HCT116 (cell line): Measurements from ENCODE around the gene IDUA. TPM values are rescaled to one million over a fixed set of nuclear protein-coding genes. Genes with fewer than 3 reads are reported as not detected.
A peak's percentile ranks its signal among the peaks of the same experiment; 100 is the strongest.
"Not testable (repeated sequence)": the region's sequence is repeated elsewhere in the genome, so short reads cannot be mapped to it uniquely, and the experiment has no call there.

Experiments
- ATAC-seq: fragments of 200-7000 bp; cut with Tn5 transposase; 2 replicates; pipeline ENCODE4 v1.9.1; 2020; ENCODE audit warnings: mild to moderate bottlenecking, moderate library complexity
- BruUV-seq: library from RNA; stranded (reverse); fragments of 400-500 nt; replicated peaks from 2 replicates; lab custom pipeline; 2021; lab: Mats Ljungman, UMichigan
- CTCF ChIA-PET: fragments of 300-600 bp; sonication (Branson Sonifier 250); formaldehyde crosslinking; loops from one replicate; lab custom pipeline; 2021; ENCODE audit warnings: antibody characterized with exemption; lab: Charles Lee
- POLR2A ChIA-PET: fragments of 300-600, 350-600 bp; sonication (Branson Sonifier 250); formaldehyde crosslinking; loops from one replicate; lab custom pipeline; 2021; ENCODE audit warnings: antibody characterized with exemption; lab: Charles Lee
- RAD21 ChIA-PET, 2 experiments: fragments of 300-600 bp; sonication (Branson Sonifier 250); formaldehyde crosslinking; loops; one replicate each; lab custom pipeline; 2023; ENCODE audit warnings: low total read pairs in 2 of 2; ENCODE audit not compliant: uncharacterized antibody in 2 of 2, unreplicated experiment in 2 of 2, low non-redundant PET in 1 of 2; lab: Charles Lee
- DNase-seq: peaks from one replicate; pipeline ENCODE4 v3.0.0-alpha.2; 2010; ENCODE audit warnings: low read depth, low spot score
- H2AFZ ChIP-seq: fragments of 200-600 bp; shearing (Covaris generic), sonication (generic); 2 replicates; pipeline ENCODE4 v1.6.1; 2017; ENCODE audit warnings: low read depth, mixed run types, mixed read lengths, antibody characterized with exemption, low read length; ENCODE audit not compliant: poor library complexity, severe bottlenecking
- H3K27ac ChIP-seq: 2 replicates; pipeline ENCODE4 v1.5.1; 2012; ENCODE audit warnings: low read depth, low read length
- H3K27me3 ChIP-seq: fragments of 200-600 bp; sonication (generic); 2 replicates; pipeline ENCODE4 v1.6.1; 2016; ENCODE audit warnings: mixed run types, low read length, mixed read lengths; ENCODE audit not compliant: insufficient read depth
- H3K36me3 ChIP-seq, 2 experiments: fragments of 200-500 bp in 1 of 2; fragments of 200-600 bp in 1 of 2; sonication (Bioruptor generic) in 1 of 2; sonication (generic) in 1 of 2; 2 replicates each; pipeline versions ENCODE4 v1.5.1 to v1.6.1; 2014 to 2016; ENCODE audit warnings: low read length in 2 of 2, inconsistent platforms in 1 of 2, mixed read lengths in 1 of 2, mixed run types in 1 of 2; ENCODE audit not compliant: insufficient read depth in 2 of 2, control insufficient read depth in 1 of 2
- H3K4me1 ChIP-seq, 2 experiments: fragments of 200-600 bp in 1 of 2; sonication (generic) in 1 of 2; 2 replicates each; pipeline versions ENCODE4 v1.5.1 to v1.6.1; 2012 to 2017; ENCODE audit warnings: low read length in 2 of 2, inconsistent platforms in 1 of 2, mild to moderate bottlenecking in 1 of 2, mixed read lengths in 1 of 2, mixed run types in 1 of 2, moderate library complexity in 1 of 2; ENCODE audit not compliant: insufficient read depth in 2 of 2, control insufficient read depth in 1 of 2
- H3K4me2 ChIP-seq: fragments of 200-600 bp; sonication (generic); 2 replicates; pipeline ENCODE4 v1.6.1; 2017; ENCODE audit warnings: mixed run types, low read length, mixed read lengths
- H3K4me3 ChIP-seq, 2 experiments: fragments of 200-600 bp in 1 of 2; sonication (generic) in 1 of 2; replicated peaks in 1 of 2; 2 replicates each; pipeline ENCODE4 v1.5.1; 2011 to 2016; ENCODE audit warnings: low read length in 2 of 2, control low read depth in 1 of 2, low read depth in 1 of 2, mild to moderate bottlenecking in 1 of 2, mixed read lengths in 1 of 2, mixed run types in 1 of 2
- H3K79me2 ChIP-seq: fragments of 200-600 bp; sonication (generic); 2 replicates; pipeline ENCODE4 v1.6.1; 2017; ENCODE audit warnings: mild to moderate bottlenecking, mixed run types, low read length, moderate library complexity, mixed read lengths; ENCODE audit not compliant: insufficient read depth
- H3K9ac ChIP-seq: fragments of 200-600 bp; sonication (generic); 2 replicates; pipeline ENCODE4 v1.6.1; 2016; ENCODE audit warnings: low read length, mixed read lengths
- H3K9me2 ChIP-seq: fragments of 200-600 bp; sonication (generic), shearing (Covaris generic); 2 replicates; pipeline ENCODE4 v1.6.1; 2017; ENCODE audit warnings: mixed run types, mild to moderate bottlenecking, moderate library complexity; ENCODE audit not compliant: insufficient read depth
- H3K9me3 ChIP-seq, 2 experiments: fragments of 200-500 bp in 1 of 2; fragments of 200-600 bp in 1 of 2; sonication (Bioruptor generic) in 1 of 2; sonication (generic) in 1 of 2; 2 replicates each; pipeline ENCODE4 v1.6.1; 2014 to 2017; ENCODE audit warnings: low read length in 2 of 2, mixed read lengths in 2 of 2, inconsistent platforms in 1 of 2, low read depth in 1 of 2, mild to moderate bottlenecking in 1 of 2, mixed run types in 1 of 2, moderate library complexity in 1 of 2; ENCODE audit not compliant: control insufficient read depth in 1 of 2, insufficient read depth in 1 of 2
- H4K20me1 ChIP-seq: fragments of 200-600 bp; sonication (generic), shearing (Covaris generic); 2 replicates; pipeline ENCODE4 v1.6.1; 2017; ENCODE audit warnings: mixed run types, mild to moderate bottlenecking, moderate library complexity; ENCODE audit not compliant: insufficient read depth
- REST ChIP-seq: IDR thresholded peaks from 2 replicates; pipeline ENCODE4 v1.6.1; 2012; ENCODE audit warnings: low read depth
- TCF7L2 ChIP-seq: IDR thresholded peaks from 2 replicates; pipeline ENCODE4 v1.7.0; 2011; ENCODE audit warnings: borderline replicate concordance, inconsistent platforms; ENCODE audit not compliant: insufficient read depth, insufficient read length; ENCODE audit errors: extremely low read depth
- intact Hi-C: fragments of 100-400 bp; cut with micrococcal nuclease; formaldehyde crosslinking; loops from 2 replicates; pipeline ENCODE4 v1.10.0; 2022
- total RNA-seq: library from RNA; stranded (reverse); gene quantifications from one replicate; pipeline ENCODE4 v1.2.1, GENCODE V29; 2021; ENCODE audit not compliant: unreplicated experiment
- TF ChIP-seq, protein P1 (sequence below): IDR thresholded peaks from 2 replicates; pipeline ENCODE4 v1.6.1; 2012

Gene IDUA
- total RNA-seq, 1 experiment from 2014 or later = 28.2 TPM

DNA sequence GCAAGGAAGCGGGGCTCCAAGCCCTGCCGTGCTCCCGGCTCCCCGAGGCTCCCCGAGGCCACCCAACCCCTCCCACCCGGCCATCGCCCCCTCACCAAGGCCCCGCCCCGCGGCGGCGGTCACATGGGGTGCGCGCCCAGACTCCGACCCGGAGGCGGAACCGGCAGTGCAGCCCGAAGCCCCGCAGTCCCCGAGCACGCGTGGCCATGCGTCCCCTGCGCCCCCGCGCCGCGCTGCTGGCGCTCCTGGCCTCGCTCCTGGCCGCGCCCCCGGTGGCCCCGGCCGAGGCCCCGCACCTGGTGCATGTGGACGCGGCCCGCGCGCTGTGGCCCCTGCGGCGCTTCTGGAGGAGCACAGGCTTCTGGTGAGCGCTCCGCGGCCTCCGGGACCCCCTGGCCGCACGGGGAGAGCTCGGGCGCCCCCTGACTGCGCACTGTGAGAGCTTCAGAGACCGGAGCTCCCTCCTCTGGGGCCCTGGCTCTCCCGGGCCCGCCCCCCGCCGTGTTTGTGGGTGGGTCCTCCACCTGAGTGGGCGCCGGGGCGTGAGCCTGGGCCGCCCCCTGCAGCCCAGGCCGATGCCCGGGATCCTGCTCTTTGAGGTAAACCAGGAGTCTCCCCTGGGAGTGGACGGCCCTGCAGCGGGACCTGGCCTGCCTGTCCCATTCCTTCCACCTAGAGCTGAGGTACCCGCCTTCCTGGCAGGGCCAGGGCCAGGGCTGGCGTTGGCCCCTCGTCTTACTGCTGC is at the start of gene IDUA (continued):
- TF ChIP-seq REST = no peak
- TF ChIP-seq, protein P1, sequence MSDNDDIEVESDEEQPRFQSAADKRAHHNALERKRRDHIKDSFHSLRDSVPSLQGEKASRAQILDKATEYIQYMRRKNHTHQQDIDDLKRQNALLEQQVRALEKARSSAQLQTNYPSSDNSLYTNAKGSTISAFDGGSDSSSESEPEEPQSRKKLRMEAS = no peak
- peak; percentile 8 for TF ChIP-seq TCF7L2

DNA sequence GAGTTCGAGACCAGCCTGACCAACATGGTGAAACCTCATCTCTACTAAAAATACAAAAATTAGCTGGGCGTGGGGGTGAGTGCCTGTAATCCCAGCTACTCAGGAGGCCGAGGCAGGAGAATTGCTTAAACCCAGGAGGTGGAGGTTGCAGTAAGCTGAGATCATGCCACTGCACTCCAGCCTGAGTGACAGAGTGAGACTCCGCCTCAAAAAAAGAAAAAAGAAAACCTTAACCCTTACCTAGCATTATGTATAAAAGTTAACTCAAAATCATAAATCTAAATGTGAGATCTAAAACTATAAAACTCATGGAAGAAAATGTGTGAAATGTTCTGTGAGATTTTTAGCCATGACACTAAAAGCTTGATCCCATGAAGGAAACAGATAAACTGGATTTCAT is 47.3 kb upstream of the IDUA start:
- RAD21 ChIA-PET, H3K9me2 ChIP-seq, CTCF ChIA-PET, DNase-seq, H3K9me3 ChIP-seq, H3K27me3 ChIP-seq, ATAC-seq, H3K79me2 ChIP-seq, H3K4me2 ChIP-seq, H3K36me3 ChIP-seq, H2AFZ ChIP-seq, intact Hi-C loops, H3K4me3 ChIP-seq, H3K27ac ChIP-seq, H3K4me1 ChIP-seq, H4K20me1 ChIP-seq, POLR2A ChIA-PET, H3K9ac ChIP-seq, BruUV-seq: not testable (repeated sequence)
